KMS-11 (cell line): ENCODE data around the gene GPN3.
A peak's percentile ranks its signal among the peaks of the same experiment; 100 is the strongest.
"Not testable (repeated sequence)": the region's sequence is repeated elsewhere in the genome, so short reads cannot be mapped to it uniquely, and the experiment has no call there.

Source experiments
- H2AFZ ChIP-seq: fragments of 200-600 bp; sonication (generic); 2 replicates; pipeline ENCODE4 v1.6.1; 2016; ENCODE audit warnings: antibody characterized with exemption, mixed run types, low read depth
- H3K27ac ChIP-seq: fragments of 200-600 bp; sonication (generic); 2 replicates; pipeline ENCODE4 v1.6.1; 2016; ENCODE audit warnings: mild to moderate bottlenecking, mixed run types
- H3K27me3 ChIP-seq: fragments of 200-600 bp; sonication (generic); 2 replicates; pipeline ENCODE4 v1.6.1; 2017; ENCODE audit warnings: mild to moderate bottlenecking, low read depth, mixed run types, moderate library complexity; ENCODE audit not compliant: insufficient read depth
- H3K36me3 ChIP-seq: fragments of 200-600 bp; sonication (generic); 2 replicates; pipeline ENCODE4 v1.6.1; 2017; ENCODE audit warnings: mild to moderate bottlenecking, mixed run types; ENCODE audit not compliant: insufficient read depth
- H3K4me1 ChIP-seq: fragments of 200-600 bp; sonication (generic); 2 replicates; pipeline ENCODE4 v1.6.1; 2016; ENCODE audit warnings: mild to moderate bottlenecking, low read depth, mixed run types; ENCODE audit not compliant: poor library complexity, severe bottlenecking
- H3K4me2 ChIP-seq: fragments of 200-600 bp; sonication (generic); 2 replicates; pipeline ENCODE4 v1.7.0; 2016; ENCODE audit warnings: mild to moderate bottlenecking, mixed run types
- H3K4me3 ChIP-seq: fragments of 200-600 bp; sonication (generic); IDR thresholded peaks from 2 replicates; pipeline ENCODE4 v1.6.1; 2017; ENCODE audit warnings: low read depth, low read length, mixed read lengths; ENCODE audit not compliant: insufficient read depth
- H3K79me2 ChIP-seq: fragments of 200-600 bp; sonication (generic); 2 replicates; pipeline ENCODE4 v1.6.1; 2016; ENCODE audit warnings: low read depth, mixed run types; ENCODE audit not compliant: insufficient read depth
- H3K9ac ChIP-seq: fragments of 200-600 bp; sonication (generic); 2 replicates; pipeline ENCODE4 v1.6.1; 2016; ENCODE audit warnings: mild to moderate bottlenecking, mixed run types
- H4K20me1 ChIP-seq: fragments of 200-600 bp; sonication (generic); 2 replicates; pipeline ENCODE4 v1.6.1; 2016; ENCODE audit warnings: mild to moderate bottlenecking, mixed run types; ENCODE audit not compliant: insufficient read depth
- TF ChIP-seq, protein P1 (sequence below): fragments of 200-600 bp; sonication (generic); conservative IDR thresholded peaks from 2 replicates; pipeline ENCODE4 v1.6.1; 2017; ENCODE audit warnings: low read depth, mild to moderate bottlenecking, antibody characterized with exemption, low read length, moderate library complexity, mixed read lengths

Gene GPN3

GRCh38 chr12:110466791-110467190 is 1.3 kb downstream of the GPN3 start:
- H3K27me3 ChIP-seq: no peaks in the 10 kb centered on the region
- H3K79me2 ChIP-seq: peaks cover 24% of the 10 kb centered on the region; the same call in 1 of the 2 replicates
- no peak overlapping the region for H2AFZ ChIP-seq
- H3K36me3 ChIP-seq: no peaks in the 10 kb centered on the region
- TF ChIP-seq, protein P1, sequence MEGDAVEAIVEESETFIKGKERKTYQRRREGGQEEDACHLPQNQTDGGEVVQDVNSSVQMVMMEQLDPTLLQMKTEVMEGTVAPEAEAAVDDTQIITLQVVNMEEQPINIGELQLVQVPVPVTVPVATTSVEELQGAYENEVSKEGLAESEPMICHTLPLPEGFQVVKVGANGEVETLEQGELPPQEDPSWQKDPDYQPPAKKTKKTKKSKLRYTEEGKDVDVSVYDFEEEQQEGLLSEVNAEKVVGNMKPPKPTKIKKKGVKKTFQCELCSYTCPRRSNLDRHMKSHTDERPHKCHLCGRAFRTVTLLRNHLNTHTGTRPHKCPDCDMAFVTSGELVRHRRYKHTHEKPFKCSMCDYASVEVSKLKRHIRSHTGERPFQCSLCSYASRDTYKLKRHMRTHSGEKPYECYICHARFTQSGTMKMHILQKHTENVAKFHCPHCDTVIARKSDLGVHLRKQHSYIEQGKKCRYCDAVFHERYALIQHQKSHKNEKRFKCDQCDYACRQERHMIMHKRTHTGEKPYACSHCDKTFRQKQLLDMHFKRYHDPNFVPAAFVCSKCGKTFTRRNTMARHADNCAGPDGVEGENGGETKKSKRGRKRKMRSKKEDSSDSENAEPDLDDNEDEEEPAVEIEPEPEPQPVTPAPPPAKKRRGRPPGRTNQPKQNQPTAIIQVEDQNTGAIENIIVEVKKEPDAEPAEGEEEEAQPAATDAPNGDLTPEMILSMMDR: no peak
- peak overlapping the region; percentile 77 for H3K4me2 ChIP-seq
- H3K4me1 ChIP-seq: peaks cover 8% of the 10 kb centered on the region
- no peak overlapping the region; the same call in 1 of the 2 replicates for H3K9ac ChIP-seq
- no peaks in the 10 kb centered on the region for H4K20me1 ChIP-seq
- H3K4me3 ChIP-seq: no peak overlapping the region
- no peak overlapping the region for H3K27ac ChIP-seq

DNA sequence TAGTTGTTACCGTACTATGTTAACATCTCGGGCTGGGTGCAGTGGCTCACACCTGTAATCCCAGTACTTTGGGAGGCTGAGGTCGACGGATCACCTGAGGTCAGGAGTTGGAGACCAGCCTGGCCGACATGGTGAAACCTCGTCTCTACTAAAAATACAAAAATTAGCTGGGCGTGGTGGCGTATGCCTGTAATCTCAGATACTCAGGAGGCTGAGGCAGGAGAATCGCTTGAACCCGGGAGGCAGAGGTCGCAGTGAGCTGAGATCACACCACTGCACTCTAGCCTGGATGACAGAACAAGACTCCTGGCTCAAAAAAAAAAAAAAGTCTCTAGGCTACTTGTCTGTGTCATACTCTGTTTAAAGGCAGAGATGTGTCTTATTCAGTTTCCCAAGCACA is 2.3 kb downstream of the GPN3 start:
- H3K27me3 ChIP-seq, H3K9ac ChIP-seq, H2AFZ ChIP-seq, H4K20me1 ChIP-seq, H3K4me1 ChIP-seq, H3K36me3 ChIP-seq, H3K27ac ChIP-seq, H3K4me3 ChIP-seq, H3K4me2 ChIP-seq: not testable (repeated sequence)
- peaks cover 24% of the 10 kb centered on the region; the same call in 1 of the 2 replicates for H3K79me2 ChIP-seq

DNA sequence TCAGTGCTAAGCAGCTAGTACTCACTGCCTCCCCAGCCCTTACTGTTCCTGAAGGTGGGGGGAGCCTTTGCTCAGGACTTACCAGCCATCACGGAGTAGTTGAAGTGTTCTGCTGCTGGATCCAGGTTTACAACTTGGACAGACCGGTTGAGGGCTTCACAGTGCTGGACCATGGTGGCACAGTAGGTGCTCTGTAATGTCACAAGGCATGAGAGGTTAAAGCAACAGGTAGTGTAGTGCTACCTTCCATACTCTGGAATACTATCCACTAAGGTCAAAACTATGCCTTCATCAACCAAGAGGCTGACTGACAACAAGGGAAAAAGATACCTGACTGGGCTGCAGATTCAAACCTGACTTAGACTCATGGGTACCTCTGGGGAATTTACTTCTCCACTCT is 3.0 kb downstream of the GPN3 start:
- H3K4me2 ChIP-seq: no peak overlapping the region
- no peaks in the 10 kb centered on the region for H3K27me3 ChIP-seq
- no peaks in the 10 kb centered on the region for H3K36me3 ChIP-seq
- H3K27ac ChIP-seq: no peak overlapping the region
- no peaks in the 10 kb centered on the region for H4K20me1 ChIP-seq
- no peak overlapping the region for H3K9ac ChIP-seq
- TF ChIP-seq, protein P1: no peak
- peaks cover 8% of the 10 kb centered on the region for H3K4me1 ChIP-seq
- H3K79me2 ChIP-seq: peaks cover 17% of the 10 kb centered on the region; the same call in 1 of the 2 replicates
- H2AFZ ChIP-seq: no peak overlapping the region
- no peak overlapping the region for H3K4me3 ChIP-seq

DNA sequence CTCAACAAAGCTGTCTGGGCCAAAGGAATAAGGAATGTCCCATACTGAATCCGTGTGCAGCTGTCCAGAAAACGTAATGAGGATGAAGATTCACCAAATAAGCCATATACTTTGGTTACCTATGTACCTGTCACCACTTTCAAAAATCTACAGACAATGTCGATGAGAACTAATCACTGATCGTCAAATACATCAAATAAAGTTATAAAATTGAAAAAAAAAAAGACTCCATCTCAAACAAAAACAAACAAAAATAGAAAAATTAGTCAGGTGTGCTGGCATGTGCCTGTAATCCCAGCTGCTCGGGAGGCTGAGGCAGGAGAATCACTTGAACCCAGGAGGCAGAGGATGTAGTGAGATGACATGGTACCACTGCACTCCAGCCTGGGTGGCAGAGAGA is 6.9 kb downstream of the GPN3 start:
- not testable (repeated sequence) for H3K27ac ChIP-seq, H3K79me2 ChIP-seq, H3K9ac ChIP-seq, H2AFZ ChIP-seq, H4K20me1 ChIP-seq, H3K4me1 ChIP-seq, H3K27me3 ChIP-seq, H3K4me2 ChIP-seq, H3K36me3 ChIP-seq, H3K4me3 ChIP-seq

- TF ChIP-seq, protein P1: no peak
- no peak overlapping the region for H3K4me2 ChIP-seq
- no peaks in the 10 kb centered on the region for H4K20me1 ChIP-seq
- no peak overlapping the region for H3K9ac ChIP-seq
- no peak overlapping the region for H3K27ac ChIP-seq
- no peak overlapping the region for H3K4me3 ChIP-seq
- no peaks in the 10 kb centered on the region for H3K36me3 ChIP-seq
- H3K79me2 ChIP-seq: no peaks in the 10 kb centered on the region
- no peaks in the 10 kb centered on the region for H3K4me1 ChIP-seq
- H2AFZ ChIP-seq: no peak overlapping the region
- H3K27me3 ChIP-seq: no peaks in the 10 kb centered on the region
Measured at GRCh38 chr12:110458756-110459155, 9.3 kb downstream of the GPN3 start.
